LHCN-M2 (cell line): ENCODE data around the gene VDR. TPM values are rescaled to one million over a fixed set of nuclear protein-coding genes. Genes with fewer than 3 reads are reported as not detected.

Source experiments
- DNase-seq: peaks from one replicate; pipeline ENCODE4 v3.0.0-alpha.2; 2012; ENCODE audit warnings: low read depth
- total RNA-seq: library from RNA; depleted of rRNA; stranded (reverse); fragments of >200 nt; gene quantifications from 2 replicates; pipeline ENCODE4 v1.2.3, GENCODE V29; 2014; rRNA removed

Gene VDR
- total RNA-seq, 1 experiment from 2014 or later = 5.9 TPM

DNA sequence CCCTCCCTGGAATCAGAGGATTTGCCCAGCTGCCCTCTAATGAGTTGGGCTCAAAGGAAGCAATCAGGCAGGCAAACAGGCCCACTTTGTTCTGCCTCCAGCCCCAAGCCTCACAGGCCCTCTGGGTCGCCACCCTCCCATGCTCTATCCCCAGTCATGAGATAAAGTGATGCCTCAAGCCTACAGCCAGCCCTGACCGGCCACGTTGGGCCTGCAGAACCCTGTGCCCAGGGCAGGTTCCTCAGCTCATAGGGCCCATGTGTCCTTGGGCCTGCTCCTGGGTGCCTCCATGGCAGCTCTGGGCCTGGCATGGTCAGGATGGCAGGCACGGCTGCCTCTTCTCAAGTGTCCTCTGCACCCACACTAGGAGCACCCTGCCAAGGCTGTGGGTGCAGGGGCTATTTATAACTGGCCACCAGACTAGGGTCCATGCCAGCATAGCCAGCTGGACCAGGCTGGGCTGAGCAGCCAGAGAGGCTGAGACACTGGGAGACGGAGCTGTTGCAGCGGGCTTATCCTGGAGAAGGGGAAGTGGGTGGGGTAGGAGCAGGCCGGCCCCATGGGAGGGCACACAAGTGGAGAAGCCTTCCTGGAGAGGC, 105.3 kb downstream of the VDR start:
- DNase-seq = no peak

DNA sequence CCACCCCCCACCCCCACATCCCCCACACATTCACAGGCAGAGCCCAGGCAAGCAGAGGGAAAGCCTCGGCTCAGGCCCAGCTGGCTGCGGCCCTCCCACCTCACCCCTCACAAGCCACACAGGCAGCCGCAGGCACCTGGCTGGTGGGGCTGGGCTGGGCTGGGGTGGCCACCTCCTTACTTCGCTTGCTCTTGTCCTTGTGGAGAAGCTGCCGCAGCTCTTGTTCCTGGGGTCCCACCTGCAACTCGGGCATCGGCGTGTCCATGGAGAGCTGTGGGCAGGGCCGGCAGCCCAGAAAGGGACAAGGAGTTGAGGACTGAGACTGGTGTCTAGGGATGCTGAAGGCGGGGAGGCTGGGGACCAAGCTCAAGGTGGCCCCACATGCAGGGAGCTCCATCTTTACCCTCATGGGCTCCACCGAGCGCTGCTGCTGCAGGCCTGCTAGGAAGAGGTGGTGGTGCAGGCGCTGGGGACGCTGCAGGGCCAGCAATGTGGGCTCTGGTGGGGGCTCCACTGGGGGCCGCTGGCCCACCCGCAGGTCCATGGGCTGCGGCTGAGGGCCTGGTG, 106.3 kb downstream of the VDR start:
- no peak for DNase-seq

DNA sequence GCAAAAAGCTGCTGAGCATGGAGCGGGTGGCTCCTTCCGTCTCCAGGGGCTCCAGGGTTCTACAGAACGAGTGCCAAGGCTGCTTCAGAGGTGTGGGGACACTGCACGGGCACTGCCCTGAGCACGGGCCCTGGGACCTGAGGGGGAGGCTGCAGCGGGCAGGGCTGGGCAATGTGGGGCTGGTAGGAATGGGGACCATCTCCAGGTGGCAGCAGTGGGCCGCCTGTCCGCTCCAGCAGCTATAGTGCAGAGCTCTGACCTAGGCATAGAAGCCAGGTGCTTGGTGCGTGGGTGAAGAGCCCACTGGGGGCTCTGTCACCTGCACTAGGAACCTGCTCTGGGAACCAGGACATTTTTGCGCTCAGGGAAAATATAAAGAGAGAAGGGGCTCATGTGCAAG, 107.4 kb downstream of the VDR start:
- DNase-seq = no peak

- DNase-seq = no peak
Measured at GRCh38 chr12:47795814-47796411, 108.9 kb downstream of the VDR start.

- no peak for DNase-seq
Measured at GRCh38 chr12:47795121-47795813, 109.5 kb downstream of the VDR start.

- no peak for DNase-seq
Measured at GRCh38 chr12:47794679-47795078, 110.1 kb downstream of the VDR start.

GRCh38 chr12:47793015-47793681, 111.6 kb downstream of the VDR start:
- DNase-seq = no peak

- no peak for DNase-seq
Measured at GRCh38 chr12:47791874-47792273, 112.9 kb downstream of the VDR start.

Other genes with a start within 250 kb of the VDR start
- gene RPAP3, start 199.0 kb downstream of the VDR start, total RNA-seq = 23.8 and 29.3 TPM in 2 replicates
- gene ENDOU, start 179.5 kb downstream of the VDR start, total RNA-seq = 0.51 and 0.63 TPM in 2 replicates
- gene RAPGEF3, start 146.1 kb downstream of the VDR start, total RNA-seq = 0.96 and 1.8 TPM in 2 replicates
- 3.3 and 6.1 TPM in 2 replicates for gene SLC48A1, start 131.8 kb downstream of the VDR start, total RNA-seq
- 26.3 and 27.1 TPM in 2 replicates for gene HDAC7, start 85.1 kb downstream of the VDR start, total RNA-seq
- gene TMEM106C, start 58.6 kb upstream of the VDR start, total RNA-seq = 122 and 146 TPM in 2 replicates
- gene COL2A1, start 99.5 kb upstream of the VDR start, total RNA-seq = not detected in 2 replicates
- 17.7 and 22.0 TPM in 2 replicates for gene SENP1, start 201.1 kb upstream of the VDR start, total RNA-seq
- 64.9 and 81.9 TPM in 2 replicates for gene PFKM, start 214.4 kb upstream of the VDR start, total RNA-seq